ENCODE measurements around the gene GLRX. TPM values are rescaled to one million over a fixed set of nuclear protein-coding genes. Genes with fewer than 3 reads are reported as not detected.
A peak's percentile ranks its signal among the peaks of the same experiment; 100 is the strongest.

GLRX gene
- total and polyA plus RNA-seq, 2 of the 13 experiments (the other 11 are each of a cell fraction or from before 2014, with no cell fraction given): 63.8 to 499 TPM

GRCh38 chr5:95863383-95863757, 40.8 kb upstream of the GLRX start (continued):
- TF ChIP-seq ELF4 (CRISPR knock-in tag; IDR thresholded peaks at IDR 0.05; ENCODE audit: borderline replicate concordance) (no peak), MYC (CRISPR knock-in tag; IDR thresholded peaks at IDR 0.05; ENCODE audit: borderline replicate concordance) (no peak), HMGXB4 (CRISPR knock-in tag; IDR thresholded peaks at IDR 0.05; ENCODE audit: borderline replicate concordance in 1 of 2, low read depth in 1 of 2) (0 out of 4 replicates have a peak, but pooled peaks of 1 of the 2 experiments have one; percentile 20), KAT7 (CRISPR knock-in tag; IDR thresholded peaks at IDR 0.05; ENCODE audit: borderline replicate concordance) (no peak), ZNF775 (CRISPR knock-in tag; IDR thresholded peaks at IDR 0.05; ENCODE audit: borderline replicate concordance) (no peak), SATB2 (CRISPR knock-in tag; IDR thresholded peaks at IDR 0.05) (0 out of 2 replicates have a peak, but pooled peaks have one; percentile 15), GMEB1 (CRISPR knock-in tag; IDR thresholded peaks at IDR 0.05; ENCODE audit: borderline replicate concordance) (0 out of 2 replicates have a peak, but pooled peaks have one; percentile 6), ZNF605 (CRISPR knock-in tag; IDR thresholded peaks at IDR 0.05) (0 out of 2 replicates have a peak, but pooled peaks have one; percentile 17), POLR2G (IDR thresholded peaks at IDR 0.05; ENCODE audit: low read depth, low read length) (peak; percentile 58), MYNN (CRISPR knock-in tag; IDR thresholded peaks at IDR 0.05; ENCODE audit: low read depth) (no peak), ZNF644 (CRISPR knock-in tag; IDR thresholded peaks at IDR 0.05; ENCODE audit: low read depth) (0 out of 2 replicates have a peak, but pooled peaks have one; percentile 34), E2F5 (CRISPR knock-in tag; conservative IDR thresholded peaks at IDR 0.05) (no peak), YEATS4 (CRISPR knock-in tag; IDR thresholded peaks at IDR 0.05; ENCODE audit: borderline replicate concordance) (peak; percentile 54; the same call in 1 of the 2 replicates), MED1 (CRISPR knock-in tag; IDR thresholded peaks at IDR 0.05) (peak; percentile 60), HNF4A (CRISPR knock-in tag; IDR thresholded peaks at IDR 0.05) (peak; percentile 39), ZNF766 (CRISPR knock-in tag; IDR thresholded peaks at IDR 0.05; ENCODE audit: borderline replicate concordance) (no peak), ZNF563 (CRISPR knock-in tag; IDR thresholded peaks at IDR 0.05) (no peak), SP5 (CRISPR knock-in tag; IDR thresholded peaks at IDR 0.05; ENCODE audit: borderline replicate concordance, low read depth) (peak; percentile 90), ZNF709 (CRISPR knock-in tag; IDR thresholded peaks at IDR 0.05) (no peak), GATAD2A (CRISPR knock-in tag; IDR thresholded peaks at IDR 0.05) (peak; percentile 79), RARA (CRISPR knock-in tag; IDR thresholded peaks at IDR 0.05) (peak; percentile 44; the same call in 1 of the 2 replicates), ZNF33A (CRISPR knock-in tag; IDR thresholded peaks at IDR 0.05; ENCODE audit: borderline replicate concordance) (no peak), SAP130 (CRISPR knock-in tag; IDR thresholded peaks at IDR 0.05; ENCODE audit: low read depth) (peak; percentile 35; the same call in 1 of the 2 replicates), HOMEZ (CRISPR knock-in tag; IDR thresholded peaks at IDR 0.05; ENCODE audit: low read depth) (peak; percentile 27; the same call in 1 of the 2 replicates), ATM (IDR thresholded peaks at IDR 0.05; ENCODE audit: borderline replicate concordance) (no peak), CHCHD3 (CRISPR knock-in tag; IDR thresholded peaks at IDR 0.05) (no peak), HCFC1 (IDR thresholded peaks at IDR 0.05; ENCODE audit: low read depth, low read length) (no peak)

Data from HepG2 (cell line).